Right kidney (tissue), 1 donor: ENCODE measurements around the gene ID1.
"Not testable (repeated sequence)": the region's sequence is repeated elsewhere in the genome, so short reads cannot be mapped to it uniquely, and the experiment has no call there.

Experiments
- DNase-seq: peaks from one replicate; pipeline ENCODE4 v3.0.0-alpha.2; 2016

The ID1 gene

DNA sequence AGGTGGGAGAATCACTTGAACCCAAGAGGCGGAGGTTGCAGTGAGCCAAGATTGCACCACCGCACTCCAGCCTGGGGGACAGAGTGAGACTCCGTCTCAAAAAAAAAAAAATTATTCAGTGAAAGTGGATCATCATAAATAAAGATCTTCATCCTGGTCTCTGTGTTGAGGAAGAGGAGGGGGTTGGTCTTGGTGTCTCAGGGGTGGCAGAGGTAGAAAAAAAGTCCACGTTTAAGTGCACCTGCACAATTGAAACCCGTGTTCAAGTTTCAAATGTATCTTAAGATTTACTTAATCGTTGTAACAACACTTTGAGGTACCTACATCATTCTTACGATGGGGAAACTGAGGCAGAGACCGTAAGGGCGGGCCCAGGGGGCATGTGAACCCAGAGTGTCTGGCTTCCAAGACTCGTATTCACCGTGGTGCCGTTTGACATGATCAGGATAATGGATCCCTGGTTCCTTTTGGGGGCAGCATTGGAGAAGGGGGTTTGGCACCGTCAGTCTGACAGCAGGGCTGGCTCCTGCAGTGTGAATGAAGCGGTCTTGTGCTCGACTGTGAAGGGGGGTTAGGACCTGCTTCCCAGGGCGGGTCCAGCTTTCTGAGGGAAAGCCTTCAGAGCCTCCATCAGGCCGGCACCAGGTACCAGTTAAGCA is 32.9 kb upstream of the ID1 start:
- no peak for DNase-seq

DNA sequence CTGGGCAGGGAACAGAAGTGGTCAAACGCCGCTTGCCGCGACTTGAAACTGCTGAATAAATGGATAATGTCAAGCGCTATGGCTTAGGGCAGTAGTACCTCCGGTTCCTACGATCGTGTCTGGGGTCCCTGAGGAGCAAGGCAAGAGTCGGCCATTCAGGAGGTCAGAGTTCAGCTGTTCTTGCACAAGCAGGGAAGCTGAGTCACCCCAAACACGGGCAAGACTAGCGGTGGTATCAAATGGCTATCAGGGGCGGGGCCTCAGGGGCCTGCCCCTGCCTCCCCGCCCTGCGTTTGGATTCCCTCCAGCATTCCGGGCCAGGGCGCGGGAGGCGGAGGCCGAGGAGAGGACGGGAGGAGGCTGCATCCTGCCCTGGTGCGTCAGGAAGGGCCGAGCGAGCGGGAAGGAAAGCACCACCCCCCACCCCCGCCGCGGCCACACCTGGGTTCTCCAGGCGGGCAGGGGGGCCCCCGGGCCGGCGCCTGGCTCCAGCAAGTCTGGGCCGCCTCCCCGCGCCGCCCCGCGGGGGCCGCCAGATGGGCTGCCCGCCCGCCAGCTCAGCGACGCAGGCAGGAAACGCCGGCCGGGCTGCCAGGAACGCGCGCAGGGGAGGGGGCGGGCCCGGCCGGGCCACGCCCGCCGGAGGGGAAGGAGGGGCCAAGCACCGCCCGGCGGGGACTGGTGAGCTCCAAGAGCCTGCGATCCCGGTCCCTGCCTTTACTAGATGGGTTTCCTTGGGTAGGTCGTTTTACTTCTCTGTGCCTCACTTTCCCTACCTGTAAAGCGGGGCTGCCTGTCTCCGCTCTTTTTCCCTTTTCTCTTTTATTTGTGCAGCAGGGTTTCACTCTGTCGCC is 32.2 kb upstream of the ID1 start:
- DNase-seq: peak; percentile 97

DNA sequence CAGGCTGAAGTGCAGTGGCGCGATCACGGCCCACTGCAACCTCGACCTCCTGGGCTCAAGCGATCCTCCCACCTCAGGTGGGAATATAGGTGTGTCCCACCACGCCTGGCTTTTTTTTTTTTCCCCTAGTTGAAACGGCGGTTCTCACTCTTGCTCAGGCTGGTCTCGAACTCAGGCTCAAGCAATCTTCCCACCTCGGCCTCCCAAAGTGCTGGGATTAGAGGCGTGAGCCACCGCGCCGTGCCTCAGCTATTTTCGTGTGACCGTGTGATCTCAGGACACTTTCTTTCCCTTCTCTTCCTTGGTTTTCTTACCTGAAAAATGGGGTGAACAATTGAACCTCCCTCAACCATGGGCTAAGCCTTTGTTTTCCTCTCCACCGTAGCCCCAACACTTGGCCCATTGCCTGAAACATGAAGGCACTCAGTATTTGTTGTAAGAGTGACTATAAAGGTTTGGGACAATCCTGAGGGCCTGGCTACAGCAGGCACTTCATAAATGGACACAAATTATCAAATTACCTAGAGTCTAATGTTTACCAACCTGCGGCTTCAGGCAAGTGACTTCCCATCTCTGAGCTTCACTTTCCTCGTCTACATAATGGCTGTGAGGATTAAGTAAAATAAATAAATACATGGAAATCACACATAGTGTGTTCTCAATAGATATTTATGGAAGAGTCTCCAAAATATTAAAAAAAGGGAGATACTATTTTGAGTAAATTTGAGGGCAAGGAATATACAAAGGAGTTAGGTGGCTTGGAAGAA is 31.4 kb upstream of the ID1 start:
- no peak for DNase-seq

DNA sequence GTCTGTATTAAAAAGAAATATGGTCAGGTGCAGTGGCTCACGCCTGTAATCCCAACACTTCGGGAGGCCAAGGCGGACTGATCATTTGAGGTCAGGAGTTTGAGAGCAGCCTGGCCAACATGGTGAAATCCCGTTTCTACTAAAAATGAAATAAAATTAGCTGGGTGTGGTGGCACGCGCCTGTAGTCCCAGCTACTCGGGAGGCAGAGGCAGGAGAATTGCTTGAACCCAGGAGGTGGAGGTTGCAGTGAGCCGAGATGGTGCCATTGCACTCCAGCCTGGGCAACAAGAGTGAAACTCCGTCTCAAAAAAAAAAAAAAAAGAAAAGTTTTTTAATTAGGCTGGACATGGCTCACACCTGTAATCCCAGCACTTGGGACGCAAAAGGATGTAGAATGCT is 30.1 kb upstream of the ID1 start:
- not testable (repeated sequence) for DNase-seq

DNA sequence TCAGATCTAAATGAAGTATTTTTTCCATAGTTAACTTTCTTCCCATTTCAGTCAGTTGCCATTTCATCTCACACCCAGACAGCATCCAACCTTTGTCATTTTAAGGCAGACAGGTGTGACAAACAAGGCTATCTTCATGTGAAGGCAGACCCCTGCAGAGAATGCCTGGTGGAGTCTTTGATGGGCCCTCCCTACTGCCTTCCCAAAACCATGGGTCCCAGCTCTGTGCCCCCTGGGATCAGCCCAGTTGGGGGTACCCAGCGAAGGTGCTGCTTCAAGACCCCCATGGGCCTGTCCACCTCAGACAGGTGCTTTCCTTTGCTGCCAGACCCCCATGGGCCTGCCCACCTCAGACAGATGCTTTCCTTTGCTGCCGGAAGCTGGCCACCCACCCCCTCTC is 28.3 kb upstream of the ID1 start:
- no peak for DNase-seq

DNA sequence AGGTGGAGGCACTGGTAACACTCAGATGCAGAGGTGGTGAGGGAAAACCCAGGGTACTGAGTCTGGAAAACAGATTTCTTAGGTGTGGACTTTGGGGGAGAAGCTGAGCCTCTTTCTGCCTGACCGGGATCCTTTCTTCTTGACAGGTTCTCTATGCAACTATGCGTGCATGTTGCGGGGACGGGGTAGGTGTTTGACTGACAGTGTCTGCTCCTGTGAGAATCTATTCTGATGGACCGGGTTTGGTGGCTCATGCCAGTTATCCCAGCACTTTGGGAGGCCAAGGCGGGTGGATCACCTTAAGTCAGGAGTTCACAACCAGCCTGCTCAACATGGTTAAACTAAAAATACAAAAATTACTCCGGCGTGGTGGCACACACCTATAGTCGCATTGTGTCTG is 27.9 kb upstream of the ID1 start:
- DNase-seq: no peak

DNA sequence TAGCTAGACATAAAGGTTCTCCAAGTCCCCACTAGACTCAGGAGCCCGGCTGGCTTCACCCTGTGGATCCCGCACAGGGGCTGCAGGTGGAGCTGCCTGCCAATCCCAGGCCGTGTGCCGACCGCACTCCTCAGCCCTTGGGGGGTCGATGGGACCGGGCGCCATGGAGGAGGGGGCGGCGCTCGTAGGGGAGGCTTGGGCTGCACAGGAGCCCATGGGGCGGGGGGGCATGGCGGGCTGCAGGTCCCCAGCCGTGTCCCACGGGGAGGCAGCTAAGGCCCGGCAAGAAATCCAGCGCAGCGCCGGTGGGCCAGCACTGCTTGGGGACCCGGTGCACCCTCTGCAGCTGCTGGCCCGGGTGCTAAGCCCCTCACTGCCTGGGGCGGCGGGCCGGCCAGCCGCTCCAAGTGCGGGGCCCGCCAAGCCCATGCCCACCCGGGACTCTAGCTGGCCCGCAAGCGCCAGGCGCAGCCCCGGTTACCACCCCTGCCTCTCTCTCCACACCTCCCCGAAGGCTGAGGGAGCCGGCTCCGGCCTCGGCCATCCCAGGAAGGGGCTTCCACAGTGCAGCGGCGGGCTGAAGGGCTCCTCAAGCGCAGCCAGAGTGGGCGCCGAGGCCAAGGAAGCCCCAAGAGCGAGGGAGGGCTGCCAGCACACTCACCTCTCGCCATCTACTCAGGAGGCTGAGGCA is 26.5 kb upstream of the ID1 start:
- no peak for DNase-seq

DNA sequence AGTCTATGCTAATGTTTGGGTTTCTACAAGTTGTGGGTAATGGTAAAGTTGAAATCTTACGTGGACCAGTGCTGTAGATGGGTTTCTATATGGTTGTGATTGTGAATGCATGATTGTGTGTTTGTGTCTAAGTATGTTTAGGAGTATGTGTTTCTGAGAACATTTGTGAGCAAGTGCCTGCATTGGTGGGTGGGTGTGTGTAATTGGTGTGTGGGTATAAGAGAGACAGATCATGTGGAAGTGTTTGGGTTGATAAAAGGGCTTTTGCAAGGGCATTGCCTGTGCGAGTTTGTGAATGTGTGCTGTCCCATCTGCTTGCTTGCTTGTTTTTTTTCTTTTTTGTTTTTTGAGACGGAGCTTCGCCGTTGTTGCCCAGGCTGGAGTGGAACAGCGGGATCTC is 25.8 kb upstream of the ID1 start:
- no peak for DNase-seq

DNA sequence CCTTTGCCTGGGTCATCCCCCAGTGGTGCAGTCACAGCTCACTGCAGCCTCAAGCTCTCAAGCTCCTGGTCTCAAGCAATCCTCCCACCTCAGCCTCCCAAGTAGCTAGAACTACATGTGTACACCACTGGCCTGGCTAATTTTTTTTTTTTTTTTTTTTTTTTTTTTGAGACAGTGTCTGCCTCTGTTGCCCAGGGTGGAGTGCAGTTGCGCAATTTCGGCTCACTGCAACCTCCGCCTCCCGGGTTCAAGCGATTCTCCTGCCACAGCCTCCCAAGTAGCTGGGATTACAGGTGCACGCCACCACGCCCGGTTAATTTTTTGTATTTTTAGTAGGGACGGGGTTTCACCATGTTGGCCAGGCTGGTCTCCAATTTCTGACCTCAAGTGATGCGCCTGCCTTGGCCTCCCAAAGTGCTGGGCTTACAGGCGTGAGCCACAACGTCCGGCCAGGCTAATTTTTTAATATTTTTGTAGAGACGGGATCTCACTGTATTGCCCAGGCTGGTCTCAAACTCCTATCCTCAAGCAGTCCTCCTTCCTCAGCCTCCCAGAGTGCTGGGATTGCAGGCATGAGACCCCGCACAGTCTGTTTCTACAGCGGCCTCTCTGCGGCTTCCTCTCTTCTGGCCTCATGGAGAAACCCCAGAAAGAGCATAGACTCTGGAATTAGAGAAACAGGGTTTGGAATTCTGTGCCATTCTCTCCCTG is 25.0 kb upstream of the ID1 start:
- DNase-seq: not testable (repeated sequence)

DNA sequence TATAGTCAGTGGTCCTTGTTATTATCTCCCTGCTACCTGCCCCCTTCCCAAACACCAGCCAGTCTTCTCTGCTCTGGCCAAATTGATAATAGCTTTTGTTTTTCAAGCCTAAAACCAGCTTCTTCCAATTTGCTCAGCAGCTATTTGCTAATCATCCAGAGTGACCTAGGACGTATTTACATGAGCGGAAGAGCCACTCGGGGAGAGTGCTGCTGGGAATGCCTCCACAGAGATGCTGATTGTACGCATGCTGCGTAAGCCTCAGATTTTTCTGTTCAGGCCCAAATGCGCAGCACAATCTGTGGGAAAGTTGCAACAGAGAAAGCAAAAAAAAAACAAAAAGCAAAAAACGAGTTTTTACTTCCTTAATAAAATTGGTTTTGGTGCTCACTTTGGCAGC is 24.4 kb upstream of the ID1 start:
- DNase-seq: no peak

DNA sequence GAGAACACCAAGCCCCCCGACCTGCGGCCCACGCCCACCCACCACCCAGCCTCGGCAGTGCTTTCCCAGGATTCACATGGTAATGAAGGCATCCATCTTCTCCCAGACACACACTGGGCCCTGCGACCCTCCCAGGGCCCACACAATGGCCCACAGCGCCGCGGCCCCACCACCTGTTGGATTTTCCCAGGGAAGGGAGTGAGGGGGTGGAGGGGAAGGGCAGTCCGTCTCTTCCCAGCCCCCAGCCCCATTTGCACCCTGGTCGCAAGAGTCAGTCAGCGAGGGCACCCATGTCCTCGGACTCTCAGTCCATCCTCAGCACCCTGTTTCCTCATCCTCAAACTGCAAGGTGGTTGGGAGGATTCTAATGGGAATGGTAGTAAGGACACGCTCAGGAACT is 23.7 kb upstream of the ID1 start:
- no peak for DNase-seq

DNA sequence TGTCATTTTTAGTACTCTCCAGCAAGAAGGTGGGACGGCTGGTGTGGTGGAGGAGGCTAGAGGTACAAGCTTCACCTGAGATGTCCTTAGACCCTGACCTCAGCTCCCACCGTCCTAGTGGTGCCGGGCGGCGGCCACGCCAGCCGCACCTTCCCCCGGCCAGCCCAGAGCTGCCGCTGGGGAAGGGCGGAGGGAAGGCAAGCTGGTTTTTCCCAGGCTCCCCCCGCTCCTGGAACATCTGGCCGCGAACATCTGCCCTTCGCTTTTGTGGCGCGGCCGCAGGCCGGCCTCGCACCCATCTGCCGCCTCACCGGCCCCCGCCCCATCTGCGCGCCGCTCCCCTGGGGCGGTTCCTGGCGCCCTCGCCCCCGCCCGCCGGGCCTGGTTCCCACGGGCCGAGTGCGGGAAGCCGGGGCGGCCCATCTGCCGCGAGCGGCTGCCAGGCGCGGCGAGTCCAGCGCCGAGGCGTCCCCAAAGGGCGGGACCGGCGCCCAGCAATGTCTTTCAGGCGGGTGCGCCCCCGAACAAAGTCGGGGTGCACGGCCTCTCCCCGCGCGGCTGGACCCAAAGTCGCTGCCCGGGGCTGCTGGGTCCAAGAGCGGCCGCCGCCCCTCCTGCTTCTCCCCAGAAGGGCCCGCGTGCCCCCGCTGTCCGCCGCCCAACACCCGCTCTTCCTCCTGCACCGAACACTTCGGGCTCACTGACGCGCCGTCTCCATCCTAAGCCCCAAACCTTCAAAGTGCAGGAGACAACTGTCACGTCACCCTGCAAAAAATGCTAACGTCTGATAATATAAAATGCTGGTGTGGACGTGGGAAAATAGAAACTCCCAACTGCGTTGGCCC is 17.3 kb upstream of the ID1 start:
- peak; percentile 69 for DNase-seq

DNA sequence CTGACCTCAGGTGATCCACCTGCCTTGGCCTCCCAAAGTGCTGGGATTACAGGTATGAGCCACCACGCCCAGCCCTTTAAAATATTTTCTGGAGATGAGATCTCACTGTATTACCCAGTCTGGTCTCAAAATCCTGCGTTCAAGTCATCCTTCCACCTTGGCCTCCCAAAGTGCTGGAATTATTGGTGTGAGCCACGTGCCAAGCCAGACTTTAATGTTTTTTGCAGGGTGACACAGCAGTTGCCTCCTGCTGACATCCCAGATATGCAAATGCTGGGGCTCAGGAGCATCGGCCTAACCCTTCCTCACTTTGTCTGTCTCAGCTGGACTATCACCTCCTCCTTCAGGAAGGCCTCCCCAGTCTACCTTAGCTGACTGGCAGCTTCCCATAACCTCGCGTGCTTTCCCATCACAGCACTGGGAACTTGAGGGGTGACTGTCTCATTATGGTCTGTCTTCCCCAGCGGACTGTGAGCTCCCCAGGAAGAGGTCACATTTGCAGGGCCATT is 14.3 kb upstream of the ID1 start:
- no peak for DNase-seq

DNA sequence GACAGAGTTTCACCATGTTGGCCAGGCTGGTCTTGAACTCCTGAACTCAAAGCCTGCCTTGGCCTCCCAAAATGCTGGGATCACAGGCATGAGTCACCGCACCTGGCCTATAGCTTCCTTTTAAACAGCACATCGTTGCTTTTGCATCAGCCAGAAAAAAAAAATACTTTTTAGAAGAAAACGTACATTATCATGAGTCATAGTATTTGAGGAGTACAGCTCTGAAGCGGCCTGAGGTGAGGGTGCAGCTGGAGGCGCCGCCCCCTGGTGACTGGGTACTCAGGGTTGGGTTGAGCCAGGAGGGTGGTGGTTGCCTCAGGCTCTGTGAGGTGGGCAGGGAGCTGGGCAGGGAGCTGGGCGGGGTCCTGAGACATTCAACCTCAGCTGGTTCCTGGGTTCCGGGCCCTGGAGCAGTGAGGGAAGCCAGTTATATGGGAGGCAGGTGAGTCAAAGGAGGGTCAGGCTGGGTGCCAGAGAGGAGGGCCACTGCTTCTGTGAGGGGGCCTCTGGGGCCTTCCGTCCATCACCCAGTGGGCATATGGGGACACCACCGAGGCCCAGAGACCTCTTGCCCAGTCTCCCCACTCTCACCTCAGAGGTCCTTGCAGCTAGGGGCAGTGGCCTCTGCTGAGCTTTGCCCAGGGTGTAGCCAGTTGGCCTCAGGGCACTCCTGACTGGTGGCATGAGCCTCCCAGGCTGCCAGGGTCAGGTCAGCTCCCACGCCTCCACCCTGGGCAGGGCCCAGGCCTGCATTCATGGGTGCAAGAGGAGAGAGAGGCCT is 11.7 kb upstream of the ID1 start:
- DNase-seq: no peak

DNA sequence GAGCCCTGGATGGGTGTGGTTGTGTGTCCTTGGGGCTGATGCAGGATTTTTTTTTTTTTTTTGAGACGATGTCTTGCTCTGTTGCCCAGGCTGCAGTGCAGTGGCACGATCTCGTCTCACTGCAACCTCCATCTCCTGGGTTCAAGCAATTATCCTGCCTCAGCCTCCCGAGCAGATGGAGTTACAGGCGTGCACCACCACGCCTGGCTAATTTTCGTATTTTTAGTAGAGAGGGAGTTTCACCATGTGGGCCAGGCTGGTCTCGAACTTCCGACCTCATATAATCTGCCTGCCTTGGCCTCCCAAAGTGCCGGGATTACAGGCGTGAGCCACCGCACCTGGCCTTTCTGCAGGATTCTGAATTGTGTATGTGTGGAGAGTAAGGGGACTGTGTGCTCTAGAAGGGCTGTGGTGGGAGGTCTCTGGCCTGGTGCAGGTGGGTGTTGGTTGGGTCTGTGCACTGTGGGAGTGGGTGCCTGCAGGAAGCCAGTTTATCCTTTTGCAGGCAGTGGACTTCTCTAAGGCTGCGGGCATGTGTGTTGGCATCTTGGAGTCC is 11.0 kb upstream of the ID1 start:
- no peak for DNase-seq

DNA sequence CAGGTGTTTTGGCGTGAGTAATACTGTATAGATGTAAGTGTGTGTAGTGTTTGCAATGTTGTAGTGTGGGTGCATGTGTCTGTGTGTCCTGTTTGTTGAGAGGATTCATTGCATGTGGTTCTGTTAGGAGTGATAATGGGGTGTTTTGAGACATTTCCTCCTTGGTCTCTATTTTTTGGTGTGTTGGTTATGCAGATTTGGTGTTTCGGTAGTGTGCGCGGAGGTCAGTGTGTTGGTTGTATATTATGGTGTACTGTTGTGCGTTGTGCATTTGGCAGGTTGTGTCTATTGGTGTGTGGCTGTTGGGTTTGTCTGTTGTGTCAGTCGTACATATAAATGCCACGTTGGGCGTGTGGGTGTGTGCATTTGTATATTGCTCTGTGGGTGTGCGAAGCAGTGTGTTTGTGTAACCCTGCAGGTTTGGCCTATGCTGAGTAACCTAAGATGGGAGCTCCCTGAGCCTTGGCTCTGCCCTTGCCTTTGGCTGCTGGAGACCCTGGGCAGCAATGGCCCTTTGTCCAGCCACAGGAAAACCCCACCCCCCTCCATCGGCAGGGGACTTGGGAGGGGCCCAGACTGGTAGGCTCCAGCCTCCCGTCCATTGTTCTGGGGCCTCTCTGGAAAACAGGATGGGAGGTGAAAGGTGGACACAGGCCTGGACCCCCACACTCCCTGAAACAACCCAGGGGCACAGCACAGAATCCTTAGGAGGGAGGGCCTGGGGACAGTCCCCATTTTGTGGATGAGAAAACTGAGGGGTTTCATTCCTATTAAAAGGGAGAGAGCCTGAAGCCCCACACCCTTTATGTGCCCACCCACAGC is 10.3 kb upstream of the ID1 start:
- peak; percentile 46 for DNase-seq

DNA sequence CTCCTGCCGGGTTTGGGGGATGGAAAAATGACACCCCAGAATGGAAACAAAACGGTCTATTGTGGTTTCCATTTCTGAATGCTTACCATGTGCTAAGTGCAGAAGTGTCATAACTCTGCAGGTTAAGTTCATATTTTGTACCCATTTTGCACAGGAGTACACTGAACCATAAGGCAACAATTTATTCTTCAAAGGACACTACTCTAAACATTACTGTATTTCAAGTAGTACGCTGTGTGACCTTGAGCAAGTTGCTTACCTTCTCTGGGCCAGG is 9.8 kb upstream of the ID1 start:
- DNase-seq: no peak

DNA sequence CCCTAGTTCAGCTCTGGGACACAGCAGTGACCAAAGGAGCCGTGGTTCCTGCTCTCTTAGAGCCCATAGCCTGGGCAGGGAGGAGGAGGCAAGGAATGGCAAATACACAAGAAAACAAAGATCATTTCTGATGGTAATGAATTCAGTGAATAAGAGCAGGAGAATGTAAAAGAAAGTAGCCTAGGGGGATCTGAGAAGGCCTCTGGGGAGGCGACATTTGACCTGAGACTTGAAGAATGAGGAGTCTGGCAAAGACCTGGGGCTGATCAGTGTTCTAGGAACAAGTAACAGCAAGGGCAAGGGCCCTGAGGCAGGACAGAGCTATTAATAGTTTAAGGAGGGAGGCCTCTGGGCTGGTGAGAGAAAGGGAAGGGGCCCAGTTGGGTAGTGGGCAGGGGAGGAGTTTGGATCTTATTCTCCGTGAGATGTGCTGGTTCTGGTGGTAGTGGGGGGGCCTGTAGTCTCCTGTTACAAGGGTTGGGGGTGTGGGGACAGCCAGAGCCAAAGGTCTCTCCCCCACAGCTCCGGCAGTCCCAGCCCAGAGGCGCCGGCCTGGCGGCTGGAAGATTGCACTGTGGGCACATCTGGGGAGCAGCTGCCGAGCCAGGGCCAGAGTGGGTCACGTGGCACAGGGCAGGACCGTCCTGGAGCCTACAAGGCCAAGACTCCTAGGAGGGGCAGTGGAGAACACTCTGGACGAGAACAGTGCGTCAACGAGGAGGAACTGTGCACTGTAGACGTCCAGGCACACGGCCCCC is 9.3 kb upstream of the ID1 start:
- DNase-seq: peak; percentile 80
